HG03460 (cell line): ENCODE measurements around the gene RNF4.

Experiments
- ATAC-seq: cut with Tn5 transposase; IDR thresholded peaks from one replicate; pipeline ENCODE4 v1.9.1; 2021; ENCODE audit not compliant: unreplicated experiment

Gene RNF4

DNA sequence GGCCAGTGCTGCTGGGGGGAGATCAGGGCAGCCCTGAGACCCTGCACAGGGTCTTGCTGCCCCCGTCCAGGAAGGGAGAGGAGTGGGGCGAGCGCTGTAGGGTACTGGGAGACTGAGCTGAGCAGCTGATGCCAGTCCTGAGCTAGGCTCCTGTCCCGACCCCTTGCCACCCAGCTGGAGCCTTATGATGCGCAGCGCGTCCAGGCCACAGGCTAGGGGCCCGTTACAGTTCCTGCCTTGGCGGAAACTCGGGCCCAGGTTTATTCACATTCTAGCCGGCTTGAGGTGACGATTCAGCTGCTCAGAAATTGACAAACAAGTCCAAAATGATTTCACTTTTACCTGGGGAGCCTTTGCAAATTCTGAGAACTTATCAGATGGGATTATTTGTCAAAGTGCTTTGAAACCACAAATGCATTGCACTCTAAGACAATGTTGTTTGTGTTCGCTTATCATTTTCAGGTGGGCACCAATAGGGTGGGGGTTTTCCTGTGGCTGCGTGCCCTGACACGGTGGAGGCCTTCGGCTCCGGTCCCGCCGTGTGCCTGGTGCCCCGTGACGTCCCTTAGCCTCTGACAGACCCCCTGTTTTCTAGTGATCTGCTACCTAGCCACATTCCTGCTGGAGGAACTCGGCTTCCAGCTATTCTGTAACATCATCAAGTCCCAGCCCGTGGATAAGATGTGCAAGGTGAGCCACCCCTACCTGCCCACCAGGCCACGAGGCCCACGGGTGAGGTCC, 31.3 kb upstream of the RNF4 start:
- no peak for ATAC-seq

DNA sequence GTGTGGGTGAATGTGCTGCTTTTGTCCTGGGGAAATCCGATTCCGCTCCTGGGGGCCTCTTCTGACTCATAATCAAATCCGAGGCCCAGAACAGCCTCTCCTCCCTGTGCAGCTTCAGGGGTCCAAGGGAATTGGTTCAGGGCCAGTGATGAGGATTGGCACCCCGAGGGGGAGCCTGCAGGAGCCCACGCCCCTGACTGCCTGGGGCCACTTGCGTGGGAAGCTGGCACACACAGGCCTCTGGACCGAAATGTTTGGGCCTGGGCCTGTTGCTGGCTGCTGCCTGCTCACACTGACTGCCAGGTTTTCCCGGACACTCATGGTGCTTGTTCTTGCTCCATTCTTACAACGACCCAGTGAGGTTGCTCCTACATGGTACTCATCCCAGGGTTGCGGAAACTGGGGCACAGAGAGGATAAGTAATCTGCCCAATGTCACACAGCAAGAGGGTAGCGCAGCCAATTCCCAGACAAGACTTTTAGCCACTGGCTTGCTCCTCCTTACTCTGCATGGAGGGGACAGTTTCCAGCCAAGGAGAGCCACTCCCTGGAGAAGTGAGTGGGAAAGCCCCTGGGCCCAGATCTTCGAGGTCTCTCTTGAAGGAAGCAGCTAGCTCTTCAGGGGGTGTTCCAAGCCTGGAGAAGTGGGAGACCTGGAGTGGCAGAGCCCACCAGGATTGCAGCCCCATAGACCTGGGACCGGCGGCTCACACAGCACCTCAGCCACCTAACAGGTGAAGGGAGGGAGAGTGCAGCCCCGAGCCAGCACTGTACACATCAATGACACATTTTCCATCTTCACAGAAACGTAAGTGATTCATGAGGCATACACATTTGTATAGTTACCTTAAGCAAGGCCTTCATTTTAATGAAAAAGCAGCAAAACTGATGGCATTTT, 29.8 kb upstream of the RNF4 start:
- ATAC-seq: no peak

DNA sequence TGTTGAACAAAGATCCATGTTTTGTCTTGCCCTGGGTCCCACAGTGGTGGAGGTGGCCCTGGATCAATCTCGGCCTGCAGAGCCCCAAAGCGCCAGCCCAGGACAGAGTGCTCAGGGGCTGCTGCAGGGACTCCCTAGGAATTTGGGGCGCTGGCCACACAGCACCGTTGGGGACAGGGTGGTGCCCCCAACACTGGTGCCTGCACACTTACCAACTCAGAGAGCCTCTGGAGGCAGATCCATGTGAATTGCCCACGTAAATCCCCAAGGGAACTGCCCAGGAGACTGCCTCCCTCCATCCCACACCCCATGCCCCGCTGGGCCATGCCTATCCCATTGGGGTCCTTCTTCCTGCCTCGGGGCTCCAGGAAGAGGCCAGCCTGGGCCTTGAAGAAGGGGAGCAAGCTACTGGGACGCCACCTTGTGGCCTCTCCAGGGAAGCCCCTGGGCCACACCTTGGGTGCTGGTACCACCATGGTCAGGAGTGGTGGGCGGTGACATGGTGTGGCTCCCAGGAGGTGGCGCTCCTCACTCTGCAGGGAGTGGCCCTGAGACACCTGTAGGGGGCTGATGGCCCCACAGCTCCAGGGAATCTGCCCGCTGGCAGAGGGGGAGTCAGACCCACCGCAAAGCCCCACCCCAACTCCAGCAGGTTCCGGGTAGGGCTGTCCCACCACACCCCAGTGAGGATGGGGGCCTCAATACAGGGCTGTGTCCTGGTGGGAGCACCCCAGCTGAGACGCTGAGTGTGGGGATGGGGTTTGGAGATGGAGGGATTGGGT, 27.3 kb upstream of the RNF4 start:
- no peak for ATAC-seq

DNA sequence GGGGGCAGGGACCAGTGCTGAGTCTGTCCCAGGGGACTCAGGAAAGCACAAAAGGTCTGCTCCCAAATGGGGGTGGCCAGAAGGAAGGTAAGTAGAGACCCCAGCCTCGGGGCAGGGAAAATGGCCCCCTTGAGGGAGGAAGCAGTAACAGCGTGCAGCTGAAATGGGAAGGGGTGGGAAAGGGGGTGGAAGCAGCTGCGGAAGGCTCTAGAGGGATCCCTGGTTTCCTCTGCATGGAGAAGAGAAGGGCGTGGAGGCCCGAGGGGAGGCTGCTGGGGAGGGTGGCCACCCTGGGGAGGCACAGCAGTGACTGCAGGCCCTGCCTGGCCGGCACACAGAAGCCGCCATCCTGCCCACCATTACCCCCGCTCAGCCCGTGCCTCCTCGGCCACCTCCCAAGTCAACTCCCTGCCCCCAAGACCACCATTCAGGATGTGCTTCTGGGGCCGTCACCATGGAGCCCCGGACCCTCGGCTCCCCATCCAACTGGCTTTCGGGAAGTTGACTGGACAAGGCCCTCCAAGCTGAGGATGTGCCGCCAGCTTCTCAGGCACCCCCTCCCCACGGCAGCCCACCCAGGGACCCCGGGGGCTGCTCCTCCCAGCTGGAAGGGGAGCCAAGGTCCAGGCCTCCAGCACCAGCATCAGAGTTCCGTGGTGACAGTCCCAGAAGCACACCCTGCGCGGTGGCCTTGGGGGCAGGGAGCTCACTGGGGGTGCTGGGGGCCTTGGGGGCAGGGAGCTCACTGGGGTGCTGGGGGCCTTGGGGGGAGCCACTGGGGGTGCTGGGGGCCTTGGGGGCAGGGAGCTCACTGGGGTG, 26.5 kb upstream of the RNF4 start:
- no peak for ATAC-seq

DNA sequence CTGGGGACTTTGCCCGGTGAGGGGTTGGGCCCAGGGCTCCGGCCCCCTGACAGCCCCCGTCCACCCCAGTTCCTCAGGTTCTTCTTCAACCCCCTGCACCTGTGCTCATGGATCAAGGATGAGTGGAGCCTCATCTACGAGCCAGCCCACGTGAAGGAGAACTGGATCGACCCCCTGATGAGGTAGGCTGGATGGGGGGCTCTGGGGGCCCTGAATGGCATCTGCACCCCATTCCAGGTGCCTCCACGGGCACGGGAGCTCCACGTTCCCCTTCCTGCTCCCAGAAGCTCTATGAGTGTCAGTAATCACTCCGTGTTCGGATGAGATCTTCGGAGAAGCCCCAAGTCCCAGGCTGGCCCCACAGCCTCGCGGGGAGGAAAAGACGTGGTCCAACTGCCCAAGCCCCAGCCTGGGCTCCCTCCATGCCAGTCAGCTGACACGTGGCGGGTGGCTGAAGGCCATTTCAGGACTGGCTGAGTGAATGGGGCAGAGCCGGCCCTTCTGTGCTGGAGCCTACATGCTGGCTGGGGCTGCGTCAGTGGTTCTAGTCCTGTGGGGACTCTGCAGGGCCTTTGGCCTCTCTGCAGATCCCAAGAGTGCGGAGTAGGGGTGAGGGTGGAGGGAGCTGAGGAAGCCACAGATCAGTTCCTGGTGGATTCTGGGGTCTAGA, 25.7 kb upstream of the RNF4 start:
- ATAC-seq: no peak

DNA sequence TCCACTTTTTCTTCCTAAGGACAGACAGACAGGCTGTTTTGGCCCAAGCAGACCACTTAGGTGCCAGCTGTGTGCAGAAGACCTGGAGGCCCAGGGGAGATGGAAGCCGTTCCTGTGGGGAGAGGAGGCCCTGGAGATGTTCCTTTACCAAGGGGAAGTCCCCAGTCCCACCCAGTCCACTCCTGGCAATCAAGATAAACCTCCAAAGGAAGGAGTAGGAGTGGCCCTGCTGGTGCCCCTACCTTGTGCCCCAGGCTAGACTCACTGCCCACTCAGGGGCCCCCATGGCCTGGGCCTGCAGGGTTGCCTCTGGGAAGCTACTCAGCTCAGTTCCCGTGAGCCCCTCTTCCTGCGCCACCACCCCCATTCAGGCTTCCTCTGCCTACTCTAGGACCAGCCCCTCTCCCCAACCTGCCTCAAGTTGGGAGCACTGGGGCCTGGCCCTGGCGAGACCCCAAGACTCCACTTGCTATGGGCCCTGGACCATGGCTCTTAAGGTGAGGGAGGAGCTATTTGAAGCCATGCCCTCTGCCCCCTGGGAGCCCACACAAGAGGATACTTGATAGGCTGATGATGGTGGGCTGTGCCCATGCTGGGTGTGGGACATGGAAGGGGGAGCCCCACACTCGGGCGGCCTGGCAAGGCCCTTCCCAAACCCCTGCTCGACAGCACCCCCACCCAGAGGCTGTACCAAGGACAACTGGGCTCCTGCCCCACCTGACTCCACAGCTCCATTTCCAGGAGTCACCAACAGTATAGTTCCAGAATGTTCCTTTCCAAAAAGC, 24.8 kb upstream of the RNF4 start:
- ATAC-seq: no peak

DNA sequence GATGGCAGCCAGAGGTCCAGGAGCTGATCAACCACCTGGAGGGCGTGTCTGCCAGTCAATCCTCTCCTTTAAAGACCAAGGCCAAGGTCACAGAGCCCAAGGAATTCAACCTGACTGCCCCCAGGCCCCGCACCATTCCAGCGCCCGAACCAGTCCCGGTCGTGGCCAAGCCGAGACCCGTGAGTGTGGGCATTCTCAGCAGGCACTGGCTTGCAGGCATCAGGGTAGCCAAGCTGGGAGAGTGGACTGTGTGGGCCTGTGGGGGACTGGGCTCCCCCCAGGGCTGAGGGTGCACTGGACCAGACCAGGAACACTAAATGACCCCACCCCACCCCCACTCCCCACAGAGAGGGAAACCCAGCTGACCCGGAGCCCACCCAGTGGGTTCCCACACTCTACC, 23.8 kb upstream of the RNF4 start:
- ATAC-seq: no peak

DNA sequence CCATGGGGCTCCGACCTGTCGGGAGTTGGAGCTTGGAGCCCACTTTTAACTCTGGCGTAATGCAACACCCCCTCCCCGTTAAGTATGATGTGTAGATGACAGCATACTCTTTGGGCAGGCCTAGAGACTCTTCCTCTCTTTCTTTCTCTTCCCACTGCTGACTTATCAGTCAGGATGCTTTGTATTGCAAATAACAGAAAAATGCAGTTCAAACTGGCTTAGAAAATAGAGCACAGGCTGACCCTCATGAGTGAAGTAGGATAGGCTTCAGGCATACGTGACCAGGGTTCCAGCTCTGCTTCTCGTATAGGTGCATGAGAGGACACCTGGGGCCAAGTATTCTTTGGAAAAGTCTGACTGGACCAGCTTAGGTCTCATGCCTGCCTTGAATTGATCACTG, 23.3 kb upstream of the RNF4 start:
- ATAC-seq: no peak

DNA sequence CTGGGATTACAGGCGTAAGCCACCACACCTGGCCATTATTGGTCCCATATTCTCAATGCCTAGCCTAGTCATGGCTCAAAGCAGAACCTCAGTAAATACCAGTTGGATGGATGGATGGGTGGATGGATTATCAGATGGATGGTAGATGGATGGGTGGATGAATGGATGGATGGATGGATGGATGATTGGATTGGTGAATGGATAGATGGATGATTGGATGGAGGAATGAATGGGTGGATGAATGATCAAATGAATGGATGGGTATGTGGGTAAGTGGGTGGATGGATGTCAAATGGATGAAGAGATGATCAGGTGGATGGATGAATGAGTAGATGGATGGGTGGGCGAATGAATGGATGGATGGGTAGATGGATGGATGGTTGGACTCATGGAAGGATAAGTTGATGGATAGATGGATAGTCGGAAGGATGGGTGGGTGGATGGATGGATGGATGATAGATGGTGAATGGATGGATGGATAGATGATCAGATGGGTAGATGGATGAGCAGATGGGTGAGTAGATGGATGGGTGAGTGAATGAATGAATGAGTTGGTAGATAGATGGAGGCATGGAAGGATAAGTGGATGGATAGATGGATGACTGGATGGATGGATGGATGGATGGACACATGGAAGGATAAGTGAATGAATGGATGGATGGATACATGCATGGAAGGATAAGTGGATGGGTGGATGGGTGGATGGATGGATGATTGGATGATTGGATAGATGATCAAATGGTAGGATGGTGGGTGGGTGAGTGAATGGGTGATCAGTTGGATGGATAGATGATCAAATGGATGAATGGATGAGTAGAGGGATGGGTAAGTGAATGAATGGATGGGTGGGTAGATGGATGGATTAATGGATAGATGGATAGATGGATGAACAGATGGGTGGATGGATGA, 22.0 kb upstream of the RNF4 start:
- no peak for ATAC-seq

DNA sequence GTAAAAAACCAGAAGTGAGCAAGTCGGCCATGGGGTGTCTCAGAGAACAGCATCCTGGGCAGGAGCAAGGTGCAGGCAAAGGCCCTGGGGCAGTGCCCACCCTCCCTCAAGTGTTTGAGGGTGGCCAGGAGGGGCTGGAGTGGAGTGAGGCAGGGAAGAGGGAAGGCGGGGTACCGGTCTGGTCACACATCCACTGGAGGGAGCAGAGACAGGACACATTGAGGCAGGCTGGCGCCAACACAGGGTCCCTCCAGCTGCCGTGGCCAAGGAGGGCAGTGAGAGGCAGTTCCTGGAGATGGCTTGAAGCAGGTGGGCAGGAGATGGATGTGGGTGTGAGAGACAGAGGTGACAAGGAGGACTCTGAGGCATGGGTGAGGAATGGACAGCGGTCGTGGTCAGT, 20.3 kb upstream of the RNF4 start:
- ATAC-seq: no peak

DNA sequence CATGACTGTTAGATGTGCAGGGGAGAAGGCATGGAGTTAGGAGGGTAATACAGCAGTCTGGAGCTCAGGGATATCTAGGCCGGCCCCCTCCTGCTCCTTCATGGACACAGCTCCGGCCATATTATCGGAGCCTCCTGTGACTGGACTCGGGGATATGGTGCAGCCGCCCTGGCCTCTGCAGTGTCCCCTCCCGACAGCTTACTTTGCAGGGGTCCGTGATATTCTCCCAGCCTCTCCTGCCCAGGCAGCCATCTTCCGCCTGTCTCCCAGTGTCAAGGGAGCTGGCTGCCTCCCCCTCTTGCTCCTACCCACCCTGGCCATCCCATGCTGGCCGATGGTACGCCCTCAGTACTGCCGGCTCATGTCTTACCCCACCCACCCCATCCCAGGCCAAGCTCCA, 19.9 kb upstream of the RNF4 start:
- ATAC-seq: no peak

DNA sequence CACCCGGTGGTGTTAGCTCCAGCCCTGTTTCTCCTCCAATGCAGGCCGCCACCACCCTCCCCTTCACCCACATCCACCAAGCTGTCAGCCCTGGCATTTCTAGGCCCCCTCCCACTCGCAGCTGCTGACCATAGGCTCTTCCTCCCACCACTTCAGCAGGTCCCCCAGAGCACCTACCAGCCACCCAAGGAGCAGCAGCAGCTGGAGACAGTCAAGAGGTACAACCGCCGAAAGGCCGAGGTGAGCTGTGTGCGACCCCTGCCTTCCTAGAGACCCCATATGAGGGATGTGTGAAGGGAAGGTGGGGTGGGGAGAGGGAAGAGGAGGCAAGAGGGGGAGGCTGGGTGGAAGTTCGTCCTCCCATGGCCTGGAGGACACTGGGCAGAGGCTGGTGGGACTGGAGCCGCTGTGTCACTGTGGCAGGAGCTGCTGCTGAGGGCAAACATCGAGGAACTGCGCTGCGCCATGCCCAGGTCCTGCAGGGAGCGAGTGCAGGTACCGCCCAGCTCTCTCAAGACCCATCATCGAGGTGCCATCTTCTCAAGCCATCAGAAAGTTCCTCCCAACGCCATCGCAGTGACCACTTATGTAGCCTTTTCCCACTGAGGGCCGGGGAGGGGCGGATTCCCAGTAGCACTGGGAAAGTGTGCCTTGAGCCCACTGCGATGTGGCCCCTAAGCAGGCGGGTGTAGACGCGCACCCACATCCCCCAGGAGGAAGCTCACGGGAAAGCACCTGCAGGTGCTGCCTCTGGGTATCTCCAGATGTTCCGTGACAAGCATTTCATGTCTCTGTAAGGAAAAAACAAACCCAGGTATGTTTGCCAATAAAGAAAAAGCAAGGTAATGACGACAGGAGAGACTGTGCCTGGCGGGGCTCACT, 19.2 kb upstream of the RNF4 start:
- no peak for ATAC-seq

DNA sequence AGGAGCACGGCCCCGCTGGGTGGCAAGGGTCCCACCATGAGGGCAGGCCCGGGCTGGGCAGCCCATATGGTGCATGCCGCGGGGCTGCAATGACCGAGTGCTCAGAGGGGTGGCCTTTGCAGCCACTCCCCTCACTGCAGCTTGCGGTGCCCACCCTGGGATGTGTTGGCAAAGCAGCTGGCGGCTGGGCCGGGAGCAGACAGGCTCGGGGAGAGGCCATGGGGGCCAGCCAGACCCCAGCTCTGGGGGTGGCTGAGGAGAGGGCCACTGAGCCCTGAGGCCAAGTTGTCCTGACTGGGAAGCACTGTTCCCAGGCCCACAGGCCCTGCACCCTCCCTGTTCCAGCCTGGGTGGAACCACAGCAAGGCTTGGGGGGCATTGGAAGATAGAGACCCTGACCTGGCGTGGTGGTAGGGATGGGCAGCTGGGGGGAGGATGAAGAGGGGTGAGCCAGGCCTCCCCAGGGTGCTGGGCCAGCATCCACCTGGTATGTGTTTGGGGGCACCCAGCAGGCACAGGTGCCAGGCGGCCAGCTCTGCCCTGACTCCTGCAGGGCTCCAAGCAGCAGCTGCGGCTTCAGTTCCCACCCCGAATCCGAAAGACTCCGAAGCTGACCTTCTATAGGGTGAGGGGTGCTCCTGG, 18.4 kb upstream of the RNF4 start:
- ATAC-seq: no peak

DNA sequence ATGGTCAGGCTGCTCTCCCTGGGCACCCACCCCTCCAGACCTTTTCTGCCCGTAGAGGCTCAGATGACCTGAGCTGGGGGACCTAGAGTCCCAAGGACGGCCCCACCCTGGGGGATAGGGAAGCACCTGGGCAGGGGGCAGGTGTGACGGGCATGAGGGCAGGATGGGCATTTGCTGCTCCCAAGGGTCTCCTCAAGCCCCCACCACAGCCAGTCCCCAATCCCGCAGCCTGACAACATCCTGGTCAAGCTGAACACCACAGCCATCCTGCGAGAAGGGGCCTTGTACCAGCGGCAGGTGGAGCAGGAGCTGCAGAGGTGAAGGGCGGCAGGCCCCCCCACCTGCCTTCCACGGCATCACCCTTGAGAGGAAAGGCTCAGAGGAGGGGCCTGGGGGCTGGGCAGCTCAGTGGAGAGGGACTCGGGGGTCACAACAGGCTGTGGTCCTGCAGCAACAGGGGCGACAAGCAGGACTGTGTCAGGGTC, 17.8 kb upstream of the RNF4 start:
- ATAC-seq: no peak

DNA sequence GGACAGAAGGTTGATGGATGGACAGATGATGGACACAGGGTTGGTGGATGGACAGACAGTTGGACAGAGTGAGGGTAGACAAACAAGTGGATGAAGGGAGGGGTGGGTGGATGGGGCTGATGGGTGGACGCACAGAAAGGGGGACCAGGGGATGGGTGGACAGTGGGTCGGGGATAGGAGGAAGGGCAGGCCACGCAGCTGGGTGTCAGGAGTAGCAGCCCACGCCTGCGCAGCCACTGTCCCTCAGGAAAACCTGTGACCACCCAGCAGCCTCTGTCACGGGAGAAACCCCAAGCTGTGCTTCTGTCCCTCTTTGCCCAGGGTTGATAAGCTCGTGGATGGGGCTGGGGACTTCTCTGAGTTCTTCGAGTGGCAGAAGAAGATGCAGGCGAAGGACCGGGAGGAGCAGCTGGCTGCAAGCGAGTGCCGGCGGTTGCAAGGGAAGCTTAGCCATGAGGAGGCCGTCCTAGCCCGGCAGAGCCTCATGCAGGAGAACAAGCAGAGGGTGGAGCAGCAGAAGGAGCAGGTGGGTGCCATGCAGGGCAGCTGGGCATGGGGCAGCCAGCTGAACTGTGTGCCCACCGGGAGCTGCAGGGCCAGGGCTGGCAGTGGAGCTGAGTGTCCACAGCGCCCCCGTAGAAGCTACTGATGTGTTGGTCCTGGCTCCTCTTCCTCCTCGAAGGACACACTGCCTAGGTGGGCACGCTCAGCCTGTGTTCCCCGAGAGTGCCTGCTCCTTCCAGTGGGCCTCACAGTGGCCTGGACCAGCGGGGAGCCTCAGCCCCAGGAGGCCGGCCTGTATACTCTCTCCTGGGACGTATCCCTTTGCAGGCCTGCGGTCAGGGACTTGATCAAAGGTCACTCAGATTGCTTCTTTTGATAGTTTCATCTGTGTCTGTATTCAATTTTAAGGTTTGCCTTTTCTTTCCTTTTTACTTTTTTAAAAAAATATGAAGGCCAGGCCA, 16.8 kb upstream of the RNF4 start:
- ATAC-seq: no peak
